ENCODE data around the gene OAF. TPM values are rescaled to one million over a fixed set of nuclear protein-coding genes. Genes with fewer than 3 reads are reported as not detected.
"Not testable (repeated sequence)": the region's sequence is repeated elsewhere in the genome, so short reads cannot be mapped to it uniquely, and the experiment has no call there.

OAF gene
- total RNA-seq = 27.9 TPM
- long read RNA-seq, transcript OAF-201 (4 exons, 2,525 nt) = major isoform, 60 of 71 reads
- long read RNA-seq, partial matches to known transcripts = 8 of 71 reads
- long read RNA-seq, other reads (novel, unspliced or antisense) = 2 of 71 reads

- ATAC-seq (peak; percentile 86), DNase-seq (peak; percentile 90)
- intact Hi-C loops (cut with micrococcal nuclease) = no loop called here
Observed at GRCh38 chr11:120210626-120211521, at the start of gene OAF. TSS of gene OAF (plus strand) at chr11:120211032. CDS start at chr11:120211280, 248 bp downstream.

GRCh38 chr11:120167659-120168058, 43.2 kb upstream of the OAF start:
- DNase-seq (peak; percentile 8), ATAC-seq (no peak)
- intact Hi-C loops (cut with micrococcal nuclease) = no loop called here

- DNase-seq (peak; percentile 28), ATAC-seq (no peak)
- intact Hi-C loops (cut with micrococcal nuclease) = no loop called here
Observed at GRCh38 chr11:120168108-120168959, 42.5 kb upstream of the OAF start.

GRCh38 chr11:120168960-120169681, 41.7 kb upstream of the OAF start:
- peak; percentile 81 for DNase-seq
- intact Hi-C loops (cut with micrococcal nuclease) = no loop called here
- peak; percentile 94 for ATAC-seq

GRCh38 chr11:120169981-120170698, 40.7 kb upstream of the OAF start:
- intact Hi-C loops (cut with micrococcal nuclease) = loop anchor here (10.0 kb wide), 2 partner anchors 135 to 985 kb away; no protein-coding TSS in a partner anchor
- ATAC-seq (no peak), DNase-seq (no peak)

GRCh38 chr11:120170741-120171261, 40.0 kb upstream of the OAF start:
- ATAC-seq (no peak), DNase-seq (no peak)
- intact Hi-C loops (cut with micrococcal nuclease) = loop anchor here (10.0 kb wide), 2 partner anchors 134 to 984 kb away; no protein-coding TSS in a partner anchor

GRCh38 chr11:120172054-120172911, 38.5 kb upstream of the OAF start:
- intact Hi-C loops (cut with micrococcal nuclease) = loop anchor here (2.0 to 10.0 kb wide), 3 partner anchors 59 to 983 kb away; no protein-coding TSS in a partner anchor
- ATAC-seq (peak; percentile 62), DNase-seq (peak; percentile 77)

- intact Hi-C loops (cut with micrococcal nuclease) = loop anchor here (2.0 to 10.0 kb wide), 3 partner anchors 58 to 982 kb away; no protein-coding TSS in a partner anchor
- DNase-seq (no peak), ATAC-seq (no peak)
Observed at GRCh38 chr11:120173019-120173705, 37.7 kb upstream of the OAF start.

GRCh38 chr11:120173807-120174206, 37.0 kb upstream of the OAF start:
- ATAC-seq (no peak), DNase-seq (no peak)
- intact Hi-C loops (cut with micrococcal nuclease) = loop anchor here (2.0 to 10.0 kb wide), 3 partner anchors 57 to 981 kb away; no protein-coding TSS in a partner anchor

- no peak for ATAC-seq
- no peak for DNase-seq
- intact Hi-C loops (cut with micrococcal nuclease) = loop anchor here (10.0 kb wide), 2 partner anchors 130 to 980 kb away; no protein-coding TSS in a partner anchor
Observed at GRCh38 chr11:120174866-120175265, 36.0 kb upstream of the OAF start.

- intact Hi-C loops (cut with micrococcal nuclease) = loop anchor here (10.0 kb wide), 2 partner anchors 126 to 976 kb away; no protein-coding TSS in a partner anchor
- no peak for DNase-seq
Observed at GRCh38 chr11:120178561-120179056, 32.2 kb upstream of the OAF start.

GRCh38 chr11:120179057-120179672, 31.7 kb upstream of the OAF start:
- ATAC-seq (peak; percentile 25), DNase-seq (no peak)
- intact Hi-C loops (cut with micrococcal nuclease) = loop anchor here (10.0 kb wide), 2 partner anchors 126 to 976 kb away; no protein-coding TSS in a partner anchor

More at GRCh38 chr11:120178561-120179056, 32.2 kb upstream of the OAF start:
- ATAC-seq = peak; percentile 32

- intact Hi-C loops (cut with micrococcal nuclease); ATAC-seq; DNase-seq: not testable (repeated sequence)
Observed at GRCh38 chr11:120180063-120180462, 30.8 kb upstream of the OAF start.

- DNase-seq (no peak), ATAC-seq (no peak)
- intact Hi-C loops (cut with micrococcal nuclease) = no loop called here
Observed at GRCh38 chr11:120180551-120181232, 30.1 kb upstream of the OAF start.

All from left ventricle myocardium superior (tissue), 1 donor.